Mesenchymal stem cell (in vitro differentiated cells and primary cell): ENCODE data around the gene FRMD4B.

Source experiments
- DNase-seq: peaks from one replicate; pipeline ENCODE4 v3.0.0-alpha.2; 2013
- H2AFZ ChIP-seq: one replicate; pipeline ENCODE4 v1.6.1; 2013; ENCODE audit warnings: low read depth, mild to moderate bottlenecking, control low read depth, inconsistent platforms, low read length, moderate library complexity
- H2AK5ac ChIP-seq: 2 replicates; pipeline ENCODE4 v1.6.1; 2013; ENCODE audit warnings: low read length, moderate library complexity, mild to moderate bottlenecking, inconsistent platforms; ENCODE audit not compliant: severe bottlenecking
- H2BK120ac ChIP-seq: one replicate; pipeline ENCODE4 v1.6.1; 2013; ENCODE audit warnings: low read depth, mild to moderate bottlenecking, inconsistent platforms, low read length, moderate library complexity
- H2BK12ac ChIP-seq, 2 experiments: one replicate each; pipeline ENCODE4 v1.6.1; 2013; ENCODE audit warnings: inconsistent platforms in 2 of 2, low read length in 2 of 2, mild to moderate bottlenecking in 2 of 2, moderate library complexity in 2 of 2, control low read depth in 1 of 2
- H2BK15ac ChIP-seq: one replicate; pipeline ENCODE4 v1.6.1; 2013; ENCODE audit warnings: mild to moderate bottlenecking, low read depth, inconsistent platforms; ENCODE audit not compliant: poor library complexity, severe bottlenecking
- H2BK5ac ChIP-seq: 2 replicates; pipeline ENCODE4 v1.6.1; 2013; ENCODE audit warnings: low read depth, mild to moderate bottlenecking, low read length, control low read depth, inconsistent platforms; ENCODE audit not compliant: poor library complexity, severe bottlenecking
- H3K14ac ChIP-seq, 2 experiments: one replicate each; pipeline ENCODE4 v1.6.1; 2013; ENCODE audit warnings: inconsistent platforms in 2 of 2, low read length in 2 of 2, control low read depth in 1 of 2, mild to moderate bottlenecking in 1 of 2, moderate library complexity in 1 of 2
- H3K18ac ChIP-seq, 2 experiments: one replicate each; pipeline ENCODE4 v1.6.1; 2013; ENCODE audit warnings: inconsistent platforms in 2 of 2, low read length in 2 of 2, control low read depth in 1 of 2, low read depth in 1 of 2, mild to moderate bottlenecking in 1 of 2
- H3K23ac ChIP-seq, 2 experiments: one replicate each; pipeline ENCODE4 v1.6.1; 2013; ENCODE audit warnings: inconsistent platforms in 2 of 2, low read length in 2 of 2, mild to moderate bottlenecking in 2 of 2, moderate library complexity in 2 of 2, control low read depth in 1 of 2
- H3K27ac ChIP-seq: 2 replicates; pipeline ENCODE4 v1.5.1; 2013; ENCODE audit warnings: mild to moderate bottlenecking, moderate library complexity, low read length, control low read depth, inconsistent platforms; ENCODE audit not compliant: poor library complexity, severe bottlenecking
- H3K27me3 ChIP-seq, 2 experiments: 2 replicates each; pipeline versions ENCODE4 v1.6.1 to v1.7.0; 2013; ENCODE audit warnings: low read length in 2 of 2, mild to moderate bottlenecking in 2 of 2, moderate library complexity in 2 of 2, control low read depth in 1 of 2, inconsistent platforms in 1 of 2; ENCODE audit not compliant: control insufficient read depth in 1 of 2, insufficient read depth in 1 of 2
- H3K36me3 ChIP-seq, 2 experiments: 2 replicates each; pipeline versions ENCODE4 v1.6.1 to v1.7.0; 2013; ENCODE audit warnings: low read length in 2 of 2, control low read depth in 1 of 2, inconsistent platforms in 1 of 2, low read depth in 1 of 2, mild to moderate bottlenecking in 1 of 2; ENCODE audit not compliant: insufficient read depth in 2 of 2, control insufficient read depth in 1 of 2
- H3K4ac ChIP-seq, 2 experiments: one replicate each; pipeline ENCODE4 v1.6.1; 2013; ENCODE audit warnings: inconsistent platforms in 2 of 2, low read length in 2 of 2, mild to moderate bottlenecking in 2 of 2, moderate library complexity in 2 of 2, control low read depth in 1 of 2, low read depth in 1 of 2
- H3K4me1 ChIP-seq: 2 replicates; pipeline ENCODE4 v1.6.1; 2013; ENCODE audit warnings: low read depth, low read length, control low read depth; ENCODE audit not compliant: control insufficient read depth, insufficient read depth
- H3K4me2 ChIP-seq: 2 replicates; pipeline ENCODE4 v1.6.1; 2013; ENCODE audit warnings: low read length, mild to moderate bottlenecking, inconsistent platforms; ENCODE audit not compliant: poor library complexity, severe bottlenecking
- H3K4me3 ChIP-seq, 2 experiments: 2 replicates each; pipeline versions ENCODE4 v1.5.1 to v1.7.0; 2013; ENCODE audit warnings: low read length in 2 of 2, mild to moderate bottlenecking in 2 of 2, control low read depth in 1 of 2, low read depth in 1 of 2; ENCODE audit not compliant: insufficient read depth in 1 of 2
- H3K79me1 ChIP-seq: replicated peaks from 2 replicates; pipeline ENCODE4 v1.6.1; 2013; ENCODE audit warnings: mild to moderate bottlenecking, control low read depth, low read length, inconsistent platforms; ENCODE audit not compliant: poor library complexity, severe bottlenecking
- H3K9ac ChIP-seq: 2 replicates; pipeline ENCODE4 v1.7.0; 2013; ENCODE audit warnings: mild to moderate bottlenecking, low read length, moderate library complexity
- H3K9me3 ChIP-seq: 2 replicates; pipeline ENCODE4 v1.7.0; 2013; ENCODE audit warnings: mild to moderate bottlenecking, low read length; ENCODE audit not compliant: control insufficient read depth
- H4K8ac ChIP-seq: one replicate; pipeline ENCODE4 v1.6.1; 2013; ENCODE audit warnings: inconsistent platforms, mild to moderate bottlenecking, low read length, moderate library complexity
- H4K91ac ChIP-seq: one replicate; pipeline ENCODE4 v1.6.1; 2013; ENCODE audit warnings: mild to moderate bottlenecking, low read length, inconsistent platforms
- WGBS: methylation state at CpG from one replicate; pipeline ENCODE4 v1.1.7; 2013; ENCODE audit warnings: mixed read lengths; 5-methylcytosine and 5-hydroxymethylcytosine counted together

FRMD4B gene

GRCh38 chr3:69137005-69137404 is 248.9 kb downstream of the FRMD4B start:
- H3K9ac ChIP-seq: no peak overlapping the region
- H2BK15ac ChIP-seq: no peak overlapping the region
- H3K14ac ChIP-seq: no peak overlapping the region
- H2BK120ac ChIP-seq: no peak overlapping the region
- H3K79me1 ChIP-seq: no peaks in the 10 kb centered on the region
- H4K8ac ChIP-seq: no peak overlapping the region
- H3K4me2 ChIP-seq: no peak overlapping the region
- H3K9me3 ChIP-seq: no peaks in the 10 kb centered on the region
- no peak overlapping the region for H2AFZ ChIP-seq
- no peak overlapping the region for H2BK12ac ChIP-seq
- no peaks in the 10 kb centered on the region for H3K4me1 ChIP-seq
- H3K4ac ChIP-seq: no peak overlapping the region
- no peak overlapping the region for H3K18ac ChIP-seq
- H4K91ac ChIP-seq: no peak overlapping the region
- H3K27me3 ChIP-seq: peaks cover 10 to 23% of the 10 kb centered on the region in 2 experiments
- no peak overlapping the region for H3K4me3 ChIP-seq
- no peak overlapping the region for H2AK5ac ChIP-seq
- H3K23ac ChIP-seq: no peak overlapping the region
- H2BK5ac ChIP-seq: no peak overlapping the region
- no peak for DNase-seq
- no peak overlapping the region for H3K27ac ChIP-seq
- H3K36me3 ChIP-seq: no peaks in the 10 kb centered on the region

GRCh38 chr3:69130689-69131088 is 255.2 kb downstream of the FRMD4B start:
- no peak overlapping the region for H4K8ac ChIP-seq
- no peak overlapping the region for H2BK15ac ChIP-seq
- no peak overlapping the region for H2BK5ac ChIP-seq
- no peak overlapping the region for H3K4me2 ChIP-seq
- H2BK12ac ChIP-seq: no peak overlapping the region
- H3K27ac ChIP-seq: no peak overlapping the region
- no peak overlapping the region for H3K18ac ChIP-seq
- H3K4ac ChIP-seq: no peak overlapping the region
- H2BK120ac ChIP-seq: no peak overlapping the region
- H3K27me3 ChIP-seq: peaks cover 0 to 15% of the 10 kb centered on the region in 2 experiments
- no peak overlapping the region for H3K23ac ChIP-seq
- no peak overlapping the region for H3K4me3 ChIP-seq
- DNase-seq: no peak
- no peaks in the 10 kb centered on the region for H3K79me1 ChIP-seq
- H4K91ac ChIP-seq: no peak overlapping the region
- H3K9me3 ChIP-seq: no peaks in the 10 kb centered on the region
- H2AFZ ChIP-seq: no peak overlapping the region
- H3K36me3 ChIP-seq: no peaks in the 10 kb centered on the region
- no peaks in the 10 kb centered on the region for H3K4me1 ChIP-seq
- H3K14ac ChIP-seq: no peak overlapping the region
- H3K9ac ChIP-seq: no peak overlapping the region
- no peak overlapping the region for H2AK5ac ChIP-seq

- 0% methylated on average over 1 of the region's 1 CpG for WGBS
- peaks cover 0 to 15% of the 10 kb centered on the region in 2 experiments for H3K27me3 ChIP-seq
These were observed 256.4 kb downstream of the FRMD4B start for GRCh38 chr3:69129531-69129930.

DNA sequence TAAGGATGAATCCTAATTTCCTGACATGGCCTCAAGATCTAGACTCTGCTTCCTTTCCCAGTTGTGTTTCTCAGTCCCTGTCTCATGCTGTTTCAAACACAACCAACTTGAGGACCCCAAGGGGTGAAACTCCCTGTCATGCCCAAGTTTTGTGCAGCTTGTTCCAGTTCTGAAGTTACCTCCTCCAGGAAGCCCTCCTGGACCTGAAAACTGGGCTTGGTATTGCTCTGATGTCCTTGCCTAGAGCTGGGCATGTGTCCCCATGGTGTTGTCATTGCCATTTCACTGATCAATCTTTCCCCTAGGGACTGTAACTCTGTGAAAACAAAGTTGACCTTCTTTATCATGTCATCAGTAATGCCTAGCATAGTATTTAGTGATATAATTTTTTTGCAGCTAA is 257.4 kb downstream of the FRMD4B start:
- Histone ChIP-seq H3K79me1 (no peaks in the 10 kb centered on the region), H3K4me3 (no peak overlapping the region), H3K18ac (no peak overlapping the region), H3K4ac (no peak overlapping the region), H2BK5ac (no peak overlapping the region), H3K14ac (no peak overlapping the region), H3K9me3 (no peaks in the 10 kb centered on the region), H3K27me3 (peaks cover 0 to 15% of the 10 kb centered on the region in 2 experiments), H2BK15ac (no peak overlapping the region), H3K27ac (no peak overlapping the region), H2AFZ (no peak overlapping the region), H2BK12ac (no peak overlapping the region), H2AK5ac (no peak overlapping the region), H3K4me2 (no peak overlapping the region), H3K4me1 (no peaks in the 10 kb centered on the region), H4K91ac (no peak overlapping the region), H3K36me3 (no peaks in the 10 kb centered on the region), H2BK120ac (no peak overlapping the region), H3K23ac (no peak overlapping the region), H4K8ac (no peak overlapping the region), H3K9ac (no peak overlapping the region)
- no peak for DNase-seq

More at GRCh38 chr3:69129531-69129930, 256.4 kb downstream of the FRMD4B start:
- Histone ChIP-seq H4K8ac (no peak overlapping the region), H3K9ac (no peak overlapping the region), H2BK5ac (no peak overlapping the region), H3K4me2 (no peak overlapping the region), H2BK12ac (no peak overlapping the region), H3K23ac (no peak overlapping the region), H3K14ac (no peak overlapping the region), H2BK120ac (no peak overlapping the region), H4K91ac (no peak overlapping the region), H3K27ac (no peak overlapping the region), H3K4ac (no peak overlapping the region), H3K18ac (no peak overlapping the region), H2AK5ac (no peak overlapping the region), H3K9me3 (no peaks in the 10 kb centered on the region), H2BK15ac (no peak overlapping the region), H3K4me3 (no peak overlapping the region), H3K4me1 (no peaks in the 10 kb centered on the region), H2AFZ (no peak overlapping the region), H3K36me3 (no peaks in the 10 kb centered on the region), H3K79me1 (no peaks in the 10 kb centered on the region)
- DNase-seq: peak; percentile 47
